HUES6 (cell line): ENCODE results near the gene DCLK1.

ENCODE experiments used
- H3K27ac ChIP-seq: 2 replicates; pipeline ENCODE4 v1.7.0; 2013; ENCODE audit warnings: low read depth, mild to moderate bottlenecking, low read length, inconsistent platforms
- H3K27me3 ChIP-seq: 2 replicates; pipeline ENCODE4 v1.6.1; 2013; ENCODE audit warnings: low read length; ENCODE audit not compliant: control insufficient read depth, insufficient read depth
- H3K36me3 ChIP-seq: 2 replicates; pipeline ENCODE4 v1.6.1; 2013; ENCODE audit warnings: low read length; ENCODE audit not compliant: control insufficient read depth, insufficient read depth
- H3K4me1 ChIP-seq: 2 replicates; pipeline ENCODE4 v1.6.1; 2013; ENCODE audit warnings: low read length; ENCODE audit not compliant: control insufficient read depth, insufficient read depth
- H3K4me3 ChIP-seq: 2 replicates; pipeline ENCODE4 v1.5.1; 2013; ENCODE audit warnings: low read depth, low read length
- H3K9ac ChIP-seq: one replicate; pipeline ENCODE4 v1.6.1; 2013; ENCODE audit warnings: mild to moderate bottlenecking, low read length
- H3K9me3 ChIP-seq: 2 replicates; pipeline ENCODE4 v1.6.1; 2013; ENCODE audit warnings: low read depth, low read length; ENCODE audit not compliant: control insufficient read depth, insufficient read depth

Gene DCLK1

DNA sequence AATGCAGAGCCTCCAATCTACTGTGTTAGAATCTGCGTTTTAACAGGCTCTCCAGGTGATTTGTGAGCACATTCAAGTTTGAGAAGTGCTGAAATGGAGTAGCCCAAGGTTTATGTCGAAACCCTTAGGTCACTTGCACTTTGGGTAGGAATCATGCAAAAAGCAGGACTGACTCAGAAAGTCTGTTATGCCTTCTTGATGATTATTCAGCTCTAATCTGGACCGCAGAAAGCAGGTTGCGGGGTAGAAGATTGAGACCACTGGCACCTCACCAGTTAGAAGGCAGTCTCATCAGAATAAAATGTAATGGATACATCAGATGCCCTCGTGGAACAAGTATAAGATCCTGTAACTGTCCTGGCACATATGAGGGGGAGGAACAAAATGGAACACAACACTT lies 326.3 kb downstream of the DCLK1 start:
- Histone ChIP-seq H3K4me1 (no peaks in the 10 kb centered on the region), H3K4me3 (no peak overlapping the region), H3K27ac (no peak overlapping the region), H3K9ac (no peak overlapping the region), H3K9me3 (no peaks in the 10 kb centered on the region), H3K27me3 (no peaks in the 10 kb centered on the region), H3K36me3 (peaks cover 50% of the 10 kb centered on the region)

DNA sequence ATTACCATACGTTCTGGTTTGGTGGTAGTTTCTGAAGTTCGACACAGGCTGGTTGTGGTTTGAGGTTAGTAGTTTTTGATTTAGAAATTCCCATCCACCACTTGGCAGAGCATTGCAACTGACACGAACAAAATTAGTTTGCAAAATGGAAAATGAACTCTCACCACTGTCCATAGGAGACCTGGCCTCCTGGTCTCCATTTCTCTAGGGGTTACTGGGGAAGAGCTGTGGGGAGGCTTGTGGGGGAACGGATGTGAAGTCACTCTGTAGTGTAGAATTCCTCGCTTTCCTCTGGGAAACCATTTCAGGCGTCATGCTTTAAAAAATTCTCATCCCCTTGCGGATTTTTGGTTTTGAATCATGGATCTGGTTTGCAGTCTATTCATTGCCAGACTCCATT lies 333.2 kb downstream of the DCLK1 start:
- Histone ChIP-seq H3K36me3 (peaks cover 22% of the 10 kb centered on the region), H3K9ac (no peak overlapping the region), H3K27ac (no peak overlapping the region), H3K4me1 (no peaks in the 10 kb centered on the region), H3K9me3 (no peaks in the 10 kb centered on the region), H3K27me3 (no peaks in the 10 kb centered on the region), H3K4me3 (no peak overlapping the region)

DNA sequence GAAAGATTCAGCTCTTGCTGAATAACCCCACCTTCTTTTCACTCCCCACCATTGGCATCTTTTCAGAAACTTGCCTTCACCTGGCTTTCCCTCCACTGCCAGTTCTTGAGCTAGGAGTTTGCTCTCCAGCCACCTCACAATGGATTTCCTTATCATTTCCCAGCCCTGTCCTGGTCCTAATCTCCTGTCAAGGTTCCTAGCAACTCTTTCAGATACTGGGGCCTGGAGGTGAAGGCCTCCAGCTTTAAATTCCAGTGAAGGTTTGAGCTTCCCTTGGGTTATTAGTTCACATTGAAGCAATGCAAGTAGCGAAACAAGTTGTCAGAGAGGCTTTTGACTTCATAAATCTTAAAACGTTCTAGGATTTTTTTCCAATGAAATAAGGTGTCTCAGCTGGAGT lies 333.9 kb downstream of the DCLK1 start:
- no peaks in the 10 kb centered on the region for H3K9me3 ChIP-seq
- no peak overlapping the region for H3K9ac ChIP-seq
- H3K4me1 ChIP-seq, result no peaks in the 10 kb centered on the region
- no peaks in the 10 kb centered on the region for H3K27me3 ChIP-seq
- peaks cover 21% of the 10 kb centered on the region for H3K36me3 ChIP-seq
- H3K4me3 ChIP-seq, result no peak overlapping the region
- no peak overlapping the region for H3K27ac ChIP-seq

DNA sequence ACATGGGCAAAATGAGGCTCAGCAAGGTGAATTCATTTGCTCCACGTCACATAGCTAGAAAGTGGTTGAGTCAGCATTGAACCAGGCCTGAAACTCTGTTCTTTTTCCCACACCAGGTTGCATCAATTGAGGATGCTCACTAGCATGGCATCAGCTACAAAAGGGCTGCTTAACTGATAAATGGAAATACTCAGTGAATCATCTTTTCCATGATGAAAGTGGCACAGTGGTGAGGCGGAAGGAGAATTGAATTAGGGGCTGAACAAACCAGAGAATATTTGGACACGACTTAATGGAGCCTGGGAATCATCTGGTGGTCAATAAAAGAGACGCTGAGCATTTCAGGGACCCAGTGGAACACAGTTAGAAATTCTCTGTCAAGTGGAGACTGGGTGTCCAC lies 334.6 kb downstream of the DCLK1 start:
- Histone ChIP-seq H3K27ac (no peak overlapping the region), H3K4me3 (no peak overlapping the region), H3K4me1 (no peaks in the 10 kb centered on the region), H3K9me3 (no peaks in the 10 kb centered on the region), H3K9ac (no peak overlapping the region), H3K36me3 (peaks cover 23% of the 10 kb centered on the region), H3K27me3 (no peaks in the 10 kb centered on the region)

DNA sequence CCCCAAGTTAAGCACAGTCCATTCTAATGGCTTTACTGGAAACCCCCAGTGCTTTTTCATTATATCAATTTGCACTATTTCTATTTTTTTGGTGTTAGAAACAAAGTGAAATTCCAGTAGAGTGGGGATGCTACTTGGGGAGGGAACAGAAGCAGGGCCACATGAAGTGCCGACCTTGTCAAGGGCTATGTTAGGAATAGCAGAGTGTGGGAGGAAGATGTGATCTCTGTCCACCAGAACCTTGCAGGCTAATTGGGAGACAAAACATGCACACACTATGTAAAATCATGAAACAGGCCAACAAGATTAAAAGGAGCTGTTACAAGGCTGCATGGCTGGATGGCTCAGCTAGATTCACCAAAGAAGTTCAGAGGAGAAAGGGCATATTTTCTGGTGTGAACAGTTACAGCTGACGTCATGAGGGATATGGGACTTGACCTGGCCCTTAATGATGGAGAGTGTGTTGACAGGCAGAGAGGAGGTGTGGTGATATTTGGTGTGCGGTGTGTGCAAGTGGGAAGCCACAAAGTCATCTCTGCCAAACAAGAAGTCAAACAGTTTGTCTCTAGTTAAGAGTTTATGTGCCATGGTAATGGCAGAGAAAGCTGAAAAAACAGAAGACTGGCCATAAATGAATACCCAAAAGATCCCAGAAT lies 336.3 kb downstream of the DCLK1 start:
- Histone ChIP-seq H3K4me1 (no peaks in the 10 kb centered on the region), H3K9me3 (no peaks in the 10 kb centered on the region), H3K27me3 (no peaks in the 10 kb centered on the region), H3K9ac (no peak overlapping the region), H3K36me3 (peaks cover 14% of the 10 kb centered on the region), H3K27ac (no peak overlapping the region), H3K4me3 (no peak overlapping the region)

DNA sequence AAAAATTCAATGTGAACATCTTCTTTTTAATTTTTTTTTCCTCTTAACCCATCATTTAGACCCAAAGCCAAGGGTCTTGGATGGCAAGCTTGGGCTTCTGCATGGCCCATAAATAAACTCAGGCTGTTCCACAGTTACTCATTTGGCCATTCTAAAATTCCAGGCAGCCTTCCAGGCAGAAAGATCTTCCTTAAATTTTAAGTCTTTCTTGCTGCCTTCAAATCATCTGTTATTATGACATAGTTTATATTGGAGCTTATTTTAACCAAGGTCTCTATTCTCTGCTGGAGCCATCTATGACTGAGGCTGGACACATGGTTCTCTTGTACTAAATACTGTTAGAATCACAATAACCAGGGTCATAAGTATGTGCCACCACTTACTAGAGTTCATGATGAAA lies 337.4 kb downstream of the DCLK1 start:
- Histone ChIP-seq H3K9me3 (no peaks in the 10 kb centered on the region), H3K4me3 (no peak overlapping the region), H3K27ac (no peak overlapping the region), H3K36me3 (peaks cover 12% of the 10 kb centered on the region), H3K4me1 (no peaks in the 10 kb centered on the region), H3K27me3 (no peaks in the 10 kb centered on the region), H3K9ac (no peak overlapping the region)

DNA sequence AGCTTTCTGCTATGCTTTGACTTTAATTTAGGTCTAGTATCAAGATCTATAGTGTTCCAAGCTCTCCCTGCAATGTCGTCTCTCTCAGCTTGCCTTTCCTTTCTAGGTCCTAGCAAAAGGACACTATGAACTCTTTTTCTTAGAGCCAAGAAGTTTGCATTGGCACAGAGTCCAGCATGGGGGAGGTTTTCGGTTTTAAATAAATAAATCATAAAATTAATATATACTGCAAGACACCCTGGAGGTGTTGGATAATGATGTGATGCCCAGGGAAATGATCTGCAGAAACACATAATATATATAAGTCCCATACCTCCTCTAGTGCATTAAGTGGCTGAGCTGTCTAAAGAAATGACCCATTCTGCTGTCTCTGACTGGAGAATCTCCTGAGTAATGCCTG lies 338.3 kb downstream of the DCLK1 start:
- no peak overlapping the region for H3K27ac ChIP-seq
- no peaks in the 10 kb centered on the region for H3K9me3 ChIP-seq
- no peak overlapping the region for H3K4me3 ChIP-seq
- no peaks in the 10 kb centered on the region for H3K27me3 ChIP-seq
- no peak overlapping the region for H3K9ac ChIP-seq
- no peaks in the 10 kb centered on the region for H3K4me1 ChIP-seq
- H3K36me3 ChIP-seq, result peaks cover 17% of the 10 kb centered on the region

DNA sequence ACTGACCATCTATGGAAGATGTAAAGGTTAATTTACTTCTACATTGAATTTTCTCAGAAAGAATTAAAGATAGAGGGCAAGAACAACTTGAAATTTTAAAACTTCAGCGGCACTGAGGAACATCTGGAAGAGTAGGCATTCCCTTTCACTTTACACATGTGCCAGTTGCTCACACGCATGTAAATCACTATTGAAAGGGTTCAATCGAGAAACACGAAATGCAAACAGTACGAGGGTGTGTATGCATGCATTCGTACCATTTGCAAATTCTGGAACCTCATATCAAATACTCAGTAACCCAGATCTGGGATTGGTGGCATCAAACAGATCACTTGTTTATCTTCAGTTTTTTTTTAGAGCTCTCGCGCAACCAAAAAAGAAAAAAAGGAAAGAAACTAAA lies 339.2 kb downstream of the DCLK1 start:
- Histone ChIP-seq H3K4me3 (no peak overlapping the region), H3K9me3 (no peaks in the 10 kb centered on the region), H3K27ac (no peak overlapping the region), H3K27me3 (no peaks in the 10 kb centered on the region), H3K4me1 (no peaks in the 10 kb centered on the region), H3K36me3 (peaks cover 22% of the 10 kb centered on the region), H3K9ac (no peak overlapping the region)

DNA sequence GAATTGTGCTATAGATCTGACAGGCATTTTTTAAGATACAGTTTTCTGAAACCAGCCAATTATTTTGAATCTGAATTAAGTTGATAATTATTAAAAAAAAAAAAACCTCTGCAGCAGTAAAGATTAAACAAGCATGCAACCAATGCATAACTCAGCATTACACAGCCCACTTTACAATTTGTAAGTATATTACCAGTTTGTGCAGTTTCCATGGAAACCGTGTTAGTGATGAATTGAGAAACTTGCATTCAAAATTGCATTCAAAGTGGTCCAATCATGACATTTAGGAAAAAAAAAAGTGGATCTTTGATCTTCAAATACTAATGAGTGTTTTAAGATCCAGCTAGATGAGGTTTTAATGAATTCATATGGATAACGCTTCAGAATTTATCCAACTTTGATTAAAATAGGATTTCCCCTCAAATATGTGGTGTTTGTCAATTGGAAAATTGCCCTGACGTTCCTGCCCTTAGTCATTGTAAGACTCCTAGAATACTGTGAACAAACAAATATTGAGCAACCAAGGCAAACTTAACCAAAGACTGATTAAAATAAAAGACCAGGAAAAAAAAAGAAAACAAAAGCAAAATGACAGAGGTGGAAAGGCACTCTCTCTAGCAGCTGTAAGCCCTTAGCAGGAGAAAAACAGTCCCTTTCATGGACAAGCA lies 339.9 kb downstream of the DCLK1 start:
- no peak overlapping the region for H3K9ac ChIP-seq
- no peak overlapping the region for H3K27ac ChIP-seq
- H3K36me3 ChIP-seq, result peaks cover 22% of the 10 kb centered on the region
- no peaks in the 10 kb centered on the region for H3K4me1 ChIP-seq
- H3K27me3 ChIP-seq, result no peaks in the 10 kb centered on the region
- no peak overlapping the region for H3K4me3 ChIP-seq
- H3K9me3 ChIP-seq, result no peaks in the 10 kb centered on the region

DNA sequence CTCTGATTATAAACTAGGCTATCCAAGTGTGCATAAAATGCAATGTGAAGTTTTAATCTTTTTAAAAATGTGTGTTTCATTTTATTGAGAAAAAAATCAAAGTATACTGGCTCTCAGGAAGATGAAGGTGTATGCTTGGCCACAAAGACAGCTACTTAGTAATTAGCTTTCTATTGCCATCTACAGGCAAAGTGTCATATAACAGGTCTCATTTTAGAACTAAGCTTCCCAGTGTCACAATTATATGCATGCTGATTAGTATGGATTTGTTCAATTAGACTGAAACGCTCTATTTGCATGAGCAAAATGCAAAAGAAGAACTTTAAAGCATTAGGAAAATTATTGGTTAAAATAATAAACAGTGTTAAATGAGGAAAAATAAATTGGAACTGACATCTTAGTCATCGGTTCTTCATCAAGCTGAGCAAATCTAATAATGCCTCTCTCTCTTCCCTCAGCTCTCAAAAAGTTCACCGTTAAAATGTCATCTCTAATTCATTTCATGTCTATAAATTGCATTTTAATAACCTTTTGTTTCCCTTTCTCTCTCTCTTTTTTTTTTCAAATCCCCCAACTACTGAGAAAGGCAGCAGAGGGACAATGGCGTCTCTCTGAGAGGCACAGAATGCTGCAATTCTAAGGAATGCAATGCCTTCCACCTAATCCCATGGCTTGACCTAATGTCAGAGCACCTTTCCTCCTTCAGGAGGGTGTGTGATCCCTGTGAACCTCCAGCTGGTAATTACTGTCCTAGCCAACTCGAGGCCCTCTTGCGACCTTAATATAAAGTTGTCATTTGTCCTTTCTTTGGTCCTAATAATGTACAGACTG lies 341.6 kb downstream of the DCLK1 start:
- H3K27me3 ChIP-seq, result no peaks in the 10 kb centered on the region
- H3K4me1 ChIP-seq, result no peaks in the 10 kb centered on the region
- H3K36me3 ChIP-seq, result peaks cover 29% of the 10 kb centered on the region

DNA sequence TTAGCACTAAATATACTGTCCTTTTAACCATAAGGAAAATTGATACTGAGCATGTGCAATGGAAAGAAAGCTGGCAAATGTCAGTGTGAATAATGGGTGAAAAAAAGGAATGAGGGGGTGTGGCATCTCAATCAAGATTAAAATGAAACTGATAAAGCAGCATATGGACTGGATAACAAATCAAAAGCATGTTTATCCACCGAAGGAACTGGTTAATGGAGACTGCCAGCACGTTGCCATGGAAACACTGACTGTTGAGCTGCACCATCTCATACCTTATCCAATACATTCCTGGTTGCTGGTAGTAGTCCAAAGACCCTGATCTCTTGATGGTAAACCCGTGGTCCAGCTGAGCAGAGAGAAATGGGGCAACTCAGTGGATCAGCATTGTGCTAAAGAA lies 343.2 kb downstream of the DCLK1 start:
- Histone ChIP-seq H3K4me3 (no peak overlapping the region), H3K27me3 (no peaks in the 10 kb centered on the region), H3K36me3 (peaks cover 24% of the 10 kb centered on the region; the same call in 1 of the 2 replicates)

More for the DNA sequence above, 341.6 kb downstream of the DCLK1 start:
- Histone ChIP-seq H3K27ac (no peak overlapping the region), H3K4me3 (no peak overlapping the region), H3K9ac (no peak overlapping the region), H3K9me3 (no peaks in the 10 kb centered on the region)

More for the DNA sequence above, 343.2 kb downstream of the DCLK1 start:
- H3K4me1 ChIP-seq, result no peaks in the 10 kb centered on the region
- H3K27ac ChIP-seq, result no peak overlapping the region
- H3K9me3 ChIP-seq, result no peaks in the 10 kb centered on the region
- no peak overlapping the region for H3K9ac ChIP-seq
